ENCODE data around the gene C9orf85.
"Not testable (repeated sequence)": the region's sequence is repeated elsewhere in the genome, so short reads cannot be mapped to it uniquely, and the experiment has no call there.

GRCh38 chr9:71963471-71963996 is 52.1 kb downstream of the C9orf85 start:
- not testable (repeated sequence) for TF ChIP-seq ZNF274 (IDR thresholded peaks at IDR 0.05; ENCODE audit: low read depth, low read length); YY1 (IDR thresholded peaks at IDR 0.05; ENCODE audit: insufficient read depth, insufficient read length); SUZ12 (IDR thresholded peaks at IDR 0.05; ENCODE audit: extremely low read depth, insufficient read depth, insufficient read length)
